ENCODE measurements around the gene COG8.

DNA sequence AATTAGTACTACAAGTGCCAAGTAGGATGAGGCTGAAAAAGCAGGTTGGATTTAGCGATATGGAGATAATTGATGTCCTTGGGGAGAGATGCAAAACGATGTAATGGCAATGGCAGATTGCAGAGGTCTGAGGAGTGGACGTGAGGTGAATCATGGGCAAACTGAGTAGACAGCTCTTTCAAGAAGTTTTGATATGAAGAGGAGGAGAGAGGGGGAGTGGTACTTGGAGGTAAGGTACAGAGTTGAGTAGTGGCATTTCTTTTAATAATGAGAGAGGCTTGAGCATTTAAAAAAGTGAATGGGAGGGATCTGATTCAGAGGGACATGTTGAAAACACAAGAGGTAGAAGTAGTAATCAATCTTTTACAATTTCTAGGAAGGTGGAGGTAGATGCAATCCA lies 46.0 kb downstream of the COG8 start:
- TF ChIP-seq, protein P1, sequence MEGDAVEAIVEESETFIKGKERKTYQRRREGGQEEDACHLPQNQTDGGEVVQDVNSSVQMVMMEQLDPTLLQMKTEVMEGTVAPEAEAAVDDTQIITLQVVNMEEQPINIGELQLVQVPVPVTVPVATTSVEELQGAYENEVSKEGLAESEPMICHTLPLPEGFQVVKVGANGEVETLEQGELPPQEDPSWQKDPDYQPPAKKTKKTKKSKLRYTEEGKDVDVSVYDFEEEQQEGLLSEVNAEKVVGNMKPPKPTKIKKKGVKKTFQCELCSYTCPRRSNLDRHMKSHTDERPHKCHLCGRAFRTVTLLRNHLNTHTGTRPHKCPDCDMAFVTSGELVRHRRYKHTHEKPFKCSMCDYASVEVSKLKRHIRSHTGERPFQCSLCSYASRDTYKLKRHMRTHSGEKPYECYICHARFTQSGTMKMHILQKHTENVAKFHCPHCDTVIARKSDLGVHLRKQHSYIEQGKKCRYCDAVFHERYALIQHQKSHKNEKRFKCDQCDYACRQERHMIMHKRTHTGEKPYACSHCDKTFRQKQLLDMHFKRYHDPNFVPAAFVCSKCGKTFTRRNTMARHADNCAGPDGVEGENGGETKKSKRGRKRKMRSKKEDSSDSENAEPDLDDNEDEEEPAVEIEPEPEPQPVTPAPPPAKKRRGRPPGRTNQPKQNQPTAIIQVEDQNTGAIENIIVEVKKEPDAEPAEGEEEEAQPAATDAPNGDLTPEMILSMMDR (IDR thresholded peaks at IDR 0.05): no peak
- no peak for TF ChIP-seq POLR2A (IDR thresholded peaks at IDR 0.05)
